Neural cell (in vitro differentiated cells): ENCODE measurements around the gene LDLRAD4. TPM values are rescaled to one million over a fixed set of nuclear protein-coding genes. Genes with fewer than 3 reads are reported as not detected.

ENCODE experiments used
- H2AFZ ChIP-seq: fragments of 200-600, 300-800 bp; sonication (generic), shearing (Covaris generic); 2 replicates; pipeline ENCODE4 v1.6.0; 2014; ENCODE audit warnings: low read depth, mild to moderate bottlenecking, antibody characterized with exemption, low read length, moderate library complexity
- H3F3A ChIP-seq: fragments of 200-600 bp; shearing (Covaris generic); 2 replicates; pipeline ENCODE4 v1.6.1; 2016; ENCODE audit warnings: mild to moderate bottlenecking, moderate library complexity, mixed read lengths, antibody characterized with exemption, low read length; ENCODE audit not compliant: insufficient read depth, poor library complexity, severe bottlenecking
- H3K27ac ChIP-seq: fragments of 200-600, 300-800 bp; sonication (generic), shearing (Covaris generic); 2 replicates; pipeline ENCODE4 v1.5.1; 2014; ENCODE audit warnings: mild to moderate bottlenecking, low read length, moderate library complexity
- H3K27me3 ChIP-seq: fragments of 300-800, 200-600 bp; sonication (generic), shearing (Covaris generic); 2 replicates; pipeline ENCODE4 v1.6.0; 2014; ENCODE audit warnings: mild to moderate bottlenecking, low read depth, low read length, moderate library complexity; ENCODE audit not compliant: insufficient read depth
- H3K36me3 ChIP-seq: fragments of 300-800, 200-600 bp; sonication (generic), shearing (Covaris generic); 2 replicates; pipeline ENCODE4 v1.5.1; 2014; ENCODE audit warnings: mild to moderate bottlenecking, antibody characterized with exemption, low read length, moderate library complexity; ENCODE audit not compliant: insufficient read depth
- H3K4me2 ChIP-seq: fragments of 300-800, 200-600 bp; sonication (generic), shearing (Covaris generic); 2 replicates; pipeline ENCODE4 v1.6.0; 2014; ENCODE audit warnings: mild to moderate bottlenecking, low read length
- H3K4me3 ChIP-seq: fragments of 300-800, 200-600 bp; sonication (generic), shearing (Covaris generic); 2 replicates; pipeline ENCODE4 v1.5.1; 2014; ENCODE audit warnings: mild to moderate bottlenecking, low read length, moderate library complexity
- H3K79me2 ChIP-seq: fragments of 200-600 bp; shearing (Covaris generic); replicated peaks from 2 replicates; pipeline ENCODE4 v1.6.0; 2014; ENCODE audit warnings: mild to moderate bottlenecking, low read length, moderate library complexity; ENCODE audit not compliant: insufficient read depth
- H3K9ac ChIP-seq: fragments of 300-800, 200-600 bp; sonication (generic), shearing (Covaris generic); 2 replicates; pipeline ENCODE4 v1.6.1; 2016; ENCODE audit warnings: mild to moderate bottlenecking, low read length, mixed read lengths
- H3K9me2 ChIP-seq: fragments of 200-600 bp; shearing (Covaris generic); 2 replicates; pipeline ENCODE4 v1.6.1; 2016; ENCODE audit warnings: mild to moderate bottlenecking, low read length, mixed read lengths; ENCODE audit not compliant: insufficient read depth
- H3K9me3 ChIP-seq: fragments of 200-600, 300-800 bp; sonication (generic), shearing (Covaris generic); 2 replicates; pipeline ENCODE4 v1.6.1; 2016; ENCODE audit warnings: mild to moderate bottlenecking, mixed run types, low read length, moderate library complexity, mixed read lengths
- H4K20me1 ChIP-seq: fragments of 200-600 bp; shearing (Covaris generic); 2 replicates; pipeline ENCODE4 v1.6.1; 2016; ENCODE audit warnings: mild to moderate bottlenecking, mixed run types; ENCODE audit not compliant: insufficient read depth
- CTCF ChIP-seq: fragments of 450-650 bp; IDR thresholded peaks from 2 replicates; pipeline ENCODE4 v1.5.1; 2014; ENCODE audit warnings: antibody characterized with exemption, mild to moderate bottlenecking, moderate library complexity; ENCODE audit not compliant: poor library complexity, severe bottlenecking
- EP300 ChIP-seq: fragments of 450-650 bp; conservative IDR thresholded peaks from 2 replicates; pipeline ENCODE4 v1.6.1; 2014; ENCODE audit warnings: antibody characterized with exemption, mild to moderate bottlenecking, moderate library complexity; ENCODE audit not compliant: poor library complexity, severe bottlenecking
- EZH2 ChIP-seq: fragments of 200-600, 300-800 bp; shearing (Covaris generic), sonication (generic); IDR thresholded peaks from 2 replicates; pipeline ENCODE4 v1.6.1; 2014; ENCODE audit warnings: antibody characterized with exemption, low read length, borderline replicate concordance, mild to moderate bottlenecking; ENCODE audit not compliant: insufficient read depth, poor library complexity, severe bottlenecking
- MXI1 ChIP-seq: fragments of 450-650 bp; conservative IDR thresholded peaks from 2 replicates; pipeline ENCODE4 v1.6.1; 2014; ENCODE audit warnings: antibody characterized with exemption, mild to moderate bottlenecking; ENCODE audit not compliant: poor library complexity, severe bottlenecking
- POLR2AphosphoS5 ChIP-seq: IDR thresholded peaks from 2 replicates; pipeline ENCODE4 v1.6.1; 2012
- RAD21 ChIP-seq: fragments of 450-650 bp; conservative IDR thresholded peaks from 2 replicates; pipeline ENCODE4 v1.6.1; 2014; ENCODE audit warnings: antibody characterized with exemption, mild to moderate bottlenecking, moderate library complexity
- REST ChIP-seq: IDR thresholded peaks from 2 replicates; pipeline ENCODE4 v1.6.1; 2012; ENCODE audit warnings: borderline replicate concordance
- SMC3 ChIP-seq: fragments of 450-650 bp; conservative IDR thresholded peaks from 2 replicates; pipeline ENCODE4 v1.6.1; 2014; ENCODE audit warnings: antibody characterized with exemption, mild to moderate bottlenecking, moderate library complexity; ENCODE audit not compliant: poor library complexity
- TAF1 ChIP-seq: IDR thresholded peaks from 2 replicates; pipeline ENCODE4 v1.6.1; 2012; ENCODE audit warnings: low read depth
- polyA plus RNA-seq: library from polyadenylated mRNA; depleted of rRNA; stranded (reverse); fragments of >200 nt; gene quantifications from 2 replicates; pipeline ENCODE4 v1.2.3, GENCODE V29; 2014

The LDLRAD4 gene
- polyA plus RNA-seq, 1 donor from 2014 or later: 3.7 TPM

- no peaks in the 10 kb centered on the region for H3K9me2 ChIP-seq
- H3K4me2 ChIP-seq: peak overlapping the region; percentile 80
- peak overlapping the region; percentile 60 for H3K27ac ChIP-seq
- H3K9ac ChIP-seq: peak overlapping the region; percentile 34
- no peaks in the 10 kb centered on the region for H3K27me3 ChIP-seq
- H3K36me3 ChIP-seq: no peaks in the 10 kb centered on the region
- peak; percentile 43 for TF ChIP-seq POLR2AphosphoS5
- TF ChIP-seq EP300: no peak
- H3K4me3 ChIP-seq: peak overlapping the region; percentile 54
- H3K9me3 ChIP-seq: no peaks in the 10 kb centered on the region
- no peak overlapping the region for H2AFZ ChIP-seq
- H3F3A ChIP-seq: peaks cover 3% of the 10 kb centered on the region
- no peaks in the 10 kb centered on the region for H4K20me1 ChIP-seq
- H3K79me2 ChIP-seq: no peaks in the 10 kb centered on the region
Observed at GRCh38 chr18:13447621-13448334, 229.2 kb downstream of the LDLRAD4 start.

GRCh38 chr18:13448335-13448795 lies 229.8 kb downstream of the LDLRAD4 start:
- Histone ChIP-seq H3K36me3 (no peaks in the 10 kb centered on the region), H3F3A (peaks cover 3% of the 10 kb centered on the region), H3K27me3 (no peaks in the 10 kb centered on the region), H3K79me2 (no peaks in the 10 kb centered on the region), H3K4me2 (peak overlapping the region; percentile 80), H4K20me1 (no peaks in the 10 kb centered on the region), H3K4me3 (peak overlapping the region; percentile 54), H2AFZ (no peak overlapping the region), H3K9me2 (no peaks in the 10 kb centered on the region), H3K27ac (peak overlapping the region; percentile 60), H3K9me3 (no peaks in the 10 kb centered on the region), H3K9ac (no peak overlapping the region)
- TF ChIP-seq POLR2AphosphoS5 (no peak), EZH2 (no peak), EP300 (no peak), CTCF (no peak), REST (no peak), RAD21 (no peak), SMC3 (no peak), TAF1 (no peak), MXI1 (no peak)
